HG03442 (cell line): ENCODE results near the gene SDHAF4.
"Not testable (repeated sequence)": the region's sequence is repeated elsewhere in the genome, so short reads cannot be mapped to it uniquely, and the experiment has no call there.

Experiments
- ATAC-seq: cut with Tn5 transposase; IDR thresholded peaks from one replicate; pipeline ENCODE4 v1.9.1; 2021; ENCODE audit warnings: mild to moderate bottlenecking, moderate library complexity; ENCODE audit not compliant: unreplicated experiment

SDHAF4 gene

GRCh38 chr6:70566751-70567382 is at the start of gene SDHAF4:
TSS of gene SDHAF4 (plus strand) at chr6:70566930. CDS start at chr6:70566941, 11 bp downstream.
- ATAC-seq, result peak; percentile 98

GRCh38 chr6:70518723-70519122 is 48.0 kb upstream of the SDHAF4 start:
- no peak for ATAC-seq

GRCh38 chr6:70520575-70520974 is 46.2 kb upstream of the SDHAF4 start:
- no peak for ATAC-seq

- ATAC-seq, result no peak
Observed at GRCh38 chr6:70524721-70525286, 41.9 kb upstream of the SDHAF4 start.

- ATAC-seq, result no peak
Observed at GRCh38 chr6:70527071-70527737, 39.5 kb upstream of the SDHAF4 start.

- ATAC-seq, result no peak
Observed at GRCh38 chr6:70530023-70530422, 36.7 kb upstream of the SDHAF4 start.

- no peak for ATAC-seq
Observed at GRCh38 chr6:70531133-70531532, 35.6 kb upstream of the SDHAF4 start.

- no peak for ATAC-seq
Observed at GRCh38 chr6:70537266-70537665, 29.5 kb upstream of the SDHAF4 start.

GRCh38 chr6:70538376-70538775 is 28.4 kb upstream of the SDHAF4 start:
- ATAC-seq, result peak; percentile 78

GRCh38 chr6:70547313-70547712 is 19.4 kb upstream of the SDHAF4 start:
- no peak for ATAC-seq

GRCh38 chr6:70547905-70548304 is 18.8 kb upstream of the SDHAF4 start:
- ATAC-seq, result no peak

- no peak for ATAC-seq
Observed at GRCh38 chr6:70549327-70549726, 17.4 kb upstream of the SDHAF4 start.

- ATAC-seq, result no peak
Observed at GRCh38 chr6:70551566-70551965, 15.2 kb upstream of the SDHAF4 start.

- not testable (repeated sequence) for ATAC-seq
Observed at GRCh38 chr6:70552286-70552940, 14.3 kb upstream of the SDHAF4 start.

GRCh38 chr6:70552974-70553373 is 13.8 kb upstream of the SDHAF4 start:
- ATAC-seq, result no peak

GRCh38 chr6:70557998-70558397 is 8.7 kb upstream of the SDHAF4 start:
- no peak for ATAC-seq

GRCh38 chr6:70562401-70562800 is 4.3 kb upstream of the SDHAF4 start:
- ATAC-seq, result not testable (repeated sequence)

- ATAC-seq, result no peak
Observed at GRCh38 chr6:70563530-70563929, 3.2 kb upstream of the SDHAF4 start.

- ATAC-seq, result no peak
Observed at GRCh38 chr6:70574643-70575042, 7.9 kb downstream of the SDHAF4 start.

- ATAC-seq, result no peak
Observed at GRCh38 chr6:70575899-70576495, 9.3 kb downstream of the SDHAF4 start.

GRCh38 chr6:70586114-70586513 is 19.4 kb downstream of the SDHAF4 start:
- peak; percentile 96 for ATAC-seq
